Astrocyte of the spinal cord (primary cell): ENCODE data around the gene ZNF587B.
A peak's percentile ranks its signal among the peaks of the same experiment; 100 is the strongest.
"Not testable (repeated sequence)": the region's sequence is repeated elsewhere in the genome, so short reads cannot be mapped to it uniquely, and the experiment has no call there.

Source experiments
- DNase-seq: peaks from one replicate; pipeline ENCODE4 v3.0.0; 2011; ENCODE audit warnings: low read depth, low spot score
- H3K4me3 ChIP-seq: 2 replicates; pipeline ENCODE4 v1.5.1; 2011; ENCODE audit warnings: low read depth, mild to moderate bottlenecking, low read length, moderate library complexity
- CTCF ChIP-seq: IDR thresholded peaks from 2 replicates; pipeline ENCODE4 v1.5.1; 2012; ENCODE audit warnings: low read depth, mild to moderate bottlenecking, low read length, inconsistent platforms
- in situ Hi-C: cut with HindIII; loops from 2 replicates; pipeline ENCODE4 v1.10.0; 2017; ENCODE audit warnings: low sequenced_read_pairs

The ZNF587B gene

GRCh38 chr19:57830071-57830602, at the start of gene ZNF587B:
ZNF587B (plus strand) TSS chr19:57830299; CDS start chr19:57830529, 230 bp downstream.
- DNase-seq: peak; percentile 77
- TF ChIP-seq CTCF: peak; percentile 26
- in situ Hi-C loops: no loop called here
- peak within 1 kb of the TSS; percentile 55 for H3K4me3 ChIP-seq

- no peak for DNase-seq
- TF ChIP-seq CTCF: no peak
- no peak overlapping the region for H3K4me3 ChIP-seq
- in situ Hi-C loops: no loop called here
These were observed 43.8 kb upstream of the ZNF587B start for GRCh38 chr19:57786286-57786685.

- in situ Hi-C loops: no loop called here
These were observed 43.2 kb upstream of the ZNF587B start for GRCh38 chr19:57786906-57787305.

GRCh38 chr19:57788114-57788692, 41.9 kb upstream of the ZNF587B start:
- in situ Hi-C loops: no loop called here
- H3K4me3 ChIP-seq: no peak overlapping the region

More at GRCh38 chr19:57786906-57787305, 43.2 kb upstream of the ZNF587B start:
- no peak for TF ChIP-seq CTCF
- no peak overlapping the region for H3K4me3 ChIP-seq
- DNase-seq: no peak

GRCh38 chr19:57789288-57789687, 40.8 kb upstream of the ZNF587B start:
- DNase-seq: no peak
- TF ChIP-seq CTCF: no peak
- H3K4me3 ChIP-seq: no peak overlapping the region
- in situ Hi-C loops: no loop called here

More at GRCh38 chr19:57788114-57788692, 41.9 kb upstream of the ZNF587B start:
- TF ChIP-seq CTCF: no peak
- DNase-seq: no peak

GRCh38 chr19:57796580-57796979, 33.5 kb upstream of the ZNF587B start:
- H3K4me3 ChIP-seq, in situ Hi-C loops, DNase-seq: not testable (repeated sequence)

- H3K4me3 ChIP-seq: no peak overlapping the region
- in situ Hi-C loops: no loop called here
- DNase-seq: no peak
- no peak for TF ChIP-seq CTCF
These were observed 29.4 kb upstream of the ZNF587B start for GRCh38 chr19:57800696-57801095.
